ENCODE data around the gene SLIT3.

The SLIT3 gene

GRCh38 chr5:168781941-168782571 lies 518.9 kb downstream of the SLIT3 start:
- FAIRE-seq: no peak

- FAIRE-seq: no peak
Measured at GRCh38 chr5:168780888-168781287, 520.1 kb downstream of the SLIT3 start.

- FAIRE-seq: no peak
Measured at GRCh38 chr5:168779333-168779732, 521.6 kb downstream of the SLIT3 start.

- FAIRE-seq: no peak
Measured at GRCh38 chr5:168778536-168778935, 522.4 kb downstream of the SLIT3 start.

GRCh38 chr5:168777651-168778050 lies 523.3 kb downstream of the SLIT3 start:
- FAIRE-seq: no peak

GRCh38 chr5:168776070-168776469 lies 524.9 kb downstream of the SLIT3 start:
- FAIRE-seq: no peak

- no peak for FAIRE-seq
Measured at GRCh38 chr5:168773226-168773625, 527.7 kb downstream of the SLIT3 start.

- no peak for FAIRE-seq
Measured at GRCh38 chr5:168772316-168772961, 528.5 kb downstream of the SLIT3 start.

DNA sequence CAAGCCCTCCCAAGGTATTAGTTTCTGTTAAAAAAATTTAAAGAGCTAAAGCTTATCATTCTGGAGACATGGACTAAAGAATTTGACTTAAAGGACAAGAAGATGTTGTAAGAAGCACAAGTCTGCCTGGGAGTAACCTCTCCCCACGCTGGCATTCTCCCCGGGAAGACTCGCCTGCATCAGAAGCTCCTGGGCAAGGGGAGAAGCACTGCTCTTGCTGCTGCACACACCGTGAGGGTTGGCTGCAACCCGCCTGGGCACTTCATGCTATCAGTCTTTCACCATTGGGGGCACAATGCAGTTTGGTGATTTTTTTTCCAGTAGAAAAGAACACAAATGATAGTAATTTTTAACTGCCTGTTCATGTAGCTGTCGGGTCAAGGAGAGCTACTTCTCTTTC lies 529.3 kb downstream of the SLIT3 start:
- no peak for FAIRE-seq

- no peak for FAIRE-seq
Measured at GRCh38 chr5:168770996-168771395, 529.9 kb downstream of the SLIT3 start.

- no peak for FAIRE-seq
Measured at GRCh38 chr5:168770036-168770498, 530.9 kb downstream of the SLIT3 start.

GRCh38 chr5:168768172-168768571 lies 532.8 kb downstream of the SLIT3 start:
- FAIRE-seq: no peak

- no peak for FAIRE-seq
Measured at GRCh38 chr5:168766426-168766700, 534.6 kb downstream of the SLIT3 start.

GRCh38 chr5:168765551-168766425 lies 535.2 kb downstream of the SLIT3 start:
- no peak for FAIRE-seq

GRCh38 chr5:168765086-168765550 lies 535.8 kb downstream of the SLIT3 start:
- FAIRE-seq: no peak

GRCh38 chr5:168756453-168757391 lies 544.2 kb downstream of the SLIT3 start:
- no peak for FAIRE-seq

DNA sequence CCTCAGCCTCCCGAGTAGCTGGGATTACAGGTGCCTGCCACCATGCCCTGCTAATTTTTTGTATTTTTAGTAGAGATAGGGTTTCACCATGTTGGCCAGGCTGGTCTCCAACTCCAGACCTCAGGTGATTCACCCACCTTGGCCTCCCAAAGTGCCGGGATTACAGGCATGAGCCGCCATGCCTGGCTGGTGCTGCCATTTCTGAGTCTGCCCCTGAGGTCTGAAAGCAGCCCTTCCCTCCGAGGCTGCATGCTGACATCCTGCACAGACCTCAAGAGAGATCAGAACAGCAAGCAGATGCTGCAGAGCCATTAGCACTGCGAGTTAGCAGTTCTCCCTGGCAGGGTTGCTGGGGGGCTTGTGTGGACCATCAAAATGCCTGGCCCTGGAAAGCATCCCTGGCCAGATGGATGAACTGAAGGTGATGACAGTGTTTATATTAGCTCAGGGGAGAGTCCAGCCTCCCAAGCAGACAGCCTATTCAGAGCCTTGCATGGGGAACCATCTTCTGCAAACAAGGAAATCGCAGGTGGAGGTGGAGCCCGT lies 545.3 kb downstream of the SLIT3 start:
- no peak for FAIRE-seq

- FAIRE-seq: no peak
Measured at GRCh38 chr5:168753691-168754254, 547.2 kb downstream of the SLIT3 start.

- no peak for FAIRE-seq
Measured at GRCh38 chr5:168752416-168753190, 548.3 kb downstream of the SLIT3 start.

GRCh38 chr5:168752012-168752411 lies 548.9 kb downstream of the SLIT3 start:
- FAIRE-seq: no peak

DNA sequence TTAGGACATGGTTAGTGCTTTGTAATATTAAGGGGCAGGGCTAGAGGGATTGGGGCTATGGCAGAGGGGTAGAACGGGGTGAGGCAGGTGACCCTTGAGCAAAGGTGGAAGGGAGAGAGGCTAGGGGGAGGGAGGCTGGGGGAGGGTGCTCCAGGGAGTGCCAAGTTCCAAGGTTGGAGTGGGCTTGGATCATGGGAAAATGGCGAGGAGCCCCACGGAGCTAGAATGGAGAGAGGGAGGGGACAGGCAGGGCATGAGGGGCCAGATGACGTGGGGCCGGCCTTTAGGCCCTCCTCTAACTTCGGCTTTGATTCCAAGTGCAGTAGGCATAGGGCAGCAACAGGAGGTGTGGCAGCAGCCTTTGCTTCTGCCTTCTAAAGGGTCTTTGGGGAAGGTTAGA lies 550.0 kb downstream of the SLIT3 start:
- FAIRE-seq: no peak
